Activated CD4-positive, alpha-beta T cell treated with anti-CD3 and anti-CD28 coated beads, Interleukin-10, Interleukin-2, amounts not matched to agents 100 ng/mL and 50 ng/mL, durations not matched to agents 16 hours and 8 hours (primary cell): ENCODE results near the gene GRID1.

Experiments used
- DNase-seq: peaks from one replicate; pipeline ENCODE4 v3.0.0-alpha.2; 2020

GRID1 gene

DNA sequence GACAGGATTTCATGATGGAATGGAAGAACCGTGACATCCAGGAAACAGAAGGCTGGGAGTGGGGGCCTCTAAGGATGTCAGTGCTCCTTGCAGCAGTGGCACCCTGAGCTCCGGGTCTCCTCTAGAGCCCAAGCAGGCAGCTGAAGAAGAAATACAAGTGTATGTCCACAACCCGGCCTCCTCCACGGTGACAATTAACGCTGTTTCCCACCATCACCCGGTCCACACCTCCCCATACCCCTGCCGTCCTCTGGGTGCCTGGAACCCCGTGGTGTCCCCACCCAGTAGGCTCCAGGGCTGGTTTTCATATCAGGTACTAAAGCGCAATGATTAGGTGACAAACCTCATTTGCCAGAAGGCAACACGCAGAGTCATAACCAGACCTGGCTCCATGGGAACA lies 30.3 kb downstream of the GRID1 start:
- DNase-seq, result no peak

DNA sequence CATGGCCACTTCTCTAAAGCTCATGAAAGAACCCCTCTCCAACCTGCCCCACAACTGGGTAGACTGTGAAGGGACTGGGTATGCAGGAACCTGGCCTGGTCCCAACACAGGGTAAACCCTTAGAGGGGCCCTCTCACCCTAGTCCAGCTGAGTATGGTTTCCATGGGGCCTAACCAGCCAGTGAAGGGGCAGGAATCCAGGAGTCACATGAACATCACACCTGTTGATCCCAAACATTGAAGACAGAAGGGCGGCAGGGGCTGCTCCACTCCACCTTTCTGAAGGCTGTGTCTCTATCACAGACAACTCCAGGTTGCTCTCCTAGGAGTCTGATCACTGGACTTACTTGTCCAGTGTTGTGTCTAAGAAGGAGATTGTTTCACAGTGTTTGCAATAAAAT lies 30.8 kb downstream of the GRID1 start:
- DNase-seq, result no peak

DNA sequence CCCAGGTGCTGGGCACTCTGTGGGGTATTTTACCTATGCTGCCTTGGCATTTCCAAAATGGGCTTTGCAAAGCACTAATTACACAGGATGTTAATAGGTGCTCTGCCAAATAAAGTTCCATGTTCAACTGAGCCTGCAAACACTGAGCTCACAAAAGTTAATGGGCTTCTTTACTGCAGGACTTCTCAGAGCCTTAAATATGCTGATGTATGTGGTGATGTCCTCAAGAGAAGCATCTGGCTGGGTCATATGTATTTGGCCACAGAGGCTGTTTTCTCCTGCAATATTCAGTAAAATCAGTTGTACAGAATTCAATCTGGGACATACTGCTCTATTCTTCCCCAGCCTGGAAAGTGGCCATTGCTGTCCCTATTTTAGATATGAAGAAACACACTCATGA lies 31.3 kb downstream of the GRID1 start:
- no peak for DNase-seq

DNA sequence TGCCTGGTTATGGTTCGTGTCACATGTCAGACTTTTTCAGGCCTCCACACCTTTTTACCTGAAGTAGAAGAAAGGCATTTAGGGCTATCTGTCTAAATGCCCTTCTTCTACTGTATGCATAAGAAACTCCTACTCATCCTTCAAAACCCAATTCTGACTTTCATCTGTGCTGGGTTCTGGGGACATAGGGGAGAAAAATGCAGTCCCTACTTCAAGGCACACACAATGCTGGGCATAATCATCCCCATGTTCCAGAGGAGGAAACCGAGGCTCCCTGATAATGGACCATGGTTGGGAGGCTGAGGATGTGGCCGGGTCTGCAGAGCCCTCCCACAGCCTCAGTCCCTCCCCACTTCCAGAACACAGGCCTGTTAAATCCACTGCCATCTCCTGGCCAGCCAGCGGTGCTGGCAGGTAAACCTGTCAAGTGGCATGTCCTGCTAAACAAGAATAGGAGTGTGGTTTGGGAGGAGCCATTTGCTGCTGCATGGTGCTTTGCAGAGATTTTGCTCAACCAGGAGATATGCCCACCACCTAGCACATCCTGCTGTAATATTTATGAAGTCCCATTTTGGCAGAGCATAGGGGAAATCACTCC lies 32.0 kb downstream of the GRID1 start:
- DNase-seq, result no peak

DNA sequence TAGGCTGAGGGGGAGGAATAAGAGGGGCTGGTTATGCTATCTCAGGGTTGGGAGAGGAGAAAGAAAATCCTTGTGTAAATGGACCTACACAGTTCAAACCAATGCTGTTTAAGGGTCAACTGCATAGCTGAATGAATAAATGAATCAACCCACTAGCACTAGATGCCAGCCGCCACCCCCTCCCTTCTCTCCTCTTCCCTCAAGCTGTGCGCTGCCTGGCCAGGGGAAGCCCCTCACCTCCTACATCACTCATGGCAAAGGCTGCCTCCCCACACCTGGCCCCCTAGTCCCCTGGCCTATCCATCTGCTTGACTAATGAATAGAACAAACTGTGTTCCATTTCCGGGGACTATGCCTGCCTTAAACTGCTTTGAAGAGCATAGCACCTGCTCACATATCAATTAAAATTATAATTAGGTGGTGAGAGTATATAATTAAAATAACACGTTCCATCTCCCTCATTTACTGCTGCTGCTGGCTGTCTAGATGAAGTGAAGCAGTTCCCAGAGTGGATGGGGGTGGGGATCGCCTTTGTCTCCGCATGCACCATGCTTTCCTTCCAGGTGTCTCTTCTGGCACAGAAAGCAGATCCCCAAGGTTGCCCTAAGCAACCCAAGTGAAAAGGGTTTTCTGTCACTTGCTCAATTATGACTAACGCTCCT lies 32.6 kb downstream of the GRID1 start:
- DNase-seq, result no peak

DNA sequence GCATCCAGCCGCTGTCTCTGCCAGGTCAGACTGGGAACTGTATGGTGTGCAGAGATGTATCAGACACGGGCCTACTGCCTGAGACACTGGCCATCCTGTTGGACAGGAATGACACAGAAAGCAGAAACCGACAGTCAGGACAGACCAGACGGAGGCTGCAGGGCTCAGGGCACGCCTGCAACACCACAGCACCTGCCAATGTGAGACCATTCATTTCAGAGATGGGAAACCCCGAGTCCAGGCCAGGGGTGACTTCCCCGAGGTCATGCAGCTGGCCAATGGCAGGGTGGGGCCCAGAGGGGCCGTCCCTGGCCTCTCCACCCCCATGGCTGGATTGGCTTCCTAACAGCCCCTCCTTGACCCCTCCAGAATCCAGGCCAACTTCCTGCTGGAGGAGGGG lies 34.7 kb downstream of the GRID1 start:
- DNase-seq, result no peak

DNA sequence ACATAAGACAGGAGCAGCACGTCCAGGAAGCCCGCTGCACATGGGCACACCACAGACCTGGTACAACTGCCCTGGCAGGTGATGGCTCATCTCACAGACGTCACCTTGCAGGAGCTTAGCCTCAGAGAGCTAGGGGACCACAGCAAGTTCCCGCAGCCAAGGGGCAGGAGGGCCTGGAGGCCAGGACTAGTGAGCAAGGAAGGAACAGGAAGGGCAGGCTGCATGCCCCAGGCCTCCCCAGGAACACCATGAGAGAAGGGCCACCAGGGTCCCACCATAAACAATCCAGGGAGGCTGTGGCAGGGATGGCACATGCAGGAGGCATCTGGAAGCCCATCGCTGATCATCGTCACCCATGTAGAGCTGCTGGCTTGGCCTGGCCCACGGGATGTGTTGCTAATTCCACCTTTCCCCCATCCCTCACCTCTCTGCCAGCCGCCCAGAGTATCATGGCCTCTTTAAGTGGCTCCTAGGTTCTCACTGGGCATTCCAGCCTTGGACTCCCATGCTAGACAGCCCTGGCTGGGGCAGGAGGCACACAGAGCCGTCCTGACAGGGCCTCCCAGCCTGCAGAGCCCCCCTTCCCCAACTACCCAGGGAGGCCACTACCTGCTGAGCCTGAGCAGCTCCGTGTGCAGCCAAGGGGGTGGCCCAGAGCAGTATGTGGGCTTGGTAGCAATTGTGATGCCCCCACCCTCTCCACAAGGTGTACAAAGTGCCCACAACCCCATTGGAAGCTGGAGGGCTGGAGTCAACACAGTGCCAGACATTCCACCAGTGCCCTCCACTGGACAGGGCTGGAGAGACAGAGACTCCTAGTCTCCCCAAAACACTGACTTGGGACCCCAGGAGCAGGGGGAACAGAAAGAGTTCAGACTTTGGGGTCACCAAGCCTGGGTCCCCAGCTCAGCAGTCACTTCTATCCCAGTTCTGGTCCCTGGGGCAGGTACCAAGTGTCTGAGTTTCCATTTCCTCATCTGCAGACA lies 35.5 kb downstream of the GRID1 start:
- DNase-seq, result no peak

DNA sequence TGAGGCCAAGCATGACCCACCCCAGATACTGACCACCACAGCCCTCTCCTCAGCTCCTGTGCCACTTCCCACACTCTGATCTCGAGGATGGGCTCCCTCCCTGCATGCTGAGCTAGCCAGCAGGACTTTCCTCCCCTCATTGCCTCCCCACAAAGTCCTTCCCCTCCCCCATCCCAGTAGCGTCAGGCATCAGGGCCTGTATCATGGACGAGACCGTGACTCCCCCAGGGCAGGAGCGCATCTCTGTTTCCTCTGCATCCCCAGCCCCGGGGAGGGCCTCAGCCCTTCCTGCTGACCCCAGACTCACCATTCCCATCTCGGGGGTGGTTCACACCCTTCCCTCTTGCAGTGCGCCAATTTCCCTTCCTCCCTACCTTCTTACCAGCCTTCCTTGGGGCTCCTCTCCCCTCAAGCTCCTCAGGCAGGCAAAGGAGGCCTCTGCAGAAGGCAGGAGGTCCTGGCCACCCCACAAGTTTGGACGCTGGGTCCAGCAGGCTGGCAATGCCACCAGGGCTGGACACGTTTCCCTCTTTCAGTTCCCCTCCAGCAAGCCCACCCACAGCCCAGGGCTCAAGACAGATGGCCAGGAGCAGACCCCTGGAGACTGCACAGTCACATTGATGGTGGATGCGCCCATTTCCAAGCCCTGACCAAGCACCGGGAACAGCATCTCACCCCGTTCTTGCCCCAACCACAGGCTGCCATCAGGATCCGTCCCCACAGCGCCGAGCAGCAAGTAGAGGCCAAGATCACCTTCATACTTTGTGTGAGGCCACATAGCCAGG lies 36.5 kb downstream of the GRID1 start:
- no peak for DNase-seq

DNA sequence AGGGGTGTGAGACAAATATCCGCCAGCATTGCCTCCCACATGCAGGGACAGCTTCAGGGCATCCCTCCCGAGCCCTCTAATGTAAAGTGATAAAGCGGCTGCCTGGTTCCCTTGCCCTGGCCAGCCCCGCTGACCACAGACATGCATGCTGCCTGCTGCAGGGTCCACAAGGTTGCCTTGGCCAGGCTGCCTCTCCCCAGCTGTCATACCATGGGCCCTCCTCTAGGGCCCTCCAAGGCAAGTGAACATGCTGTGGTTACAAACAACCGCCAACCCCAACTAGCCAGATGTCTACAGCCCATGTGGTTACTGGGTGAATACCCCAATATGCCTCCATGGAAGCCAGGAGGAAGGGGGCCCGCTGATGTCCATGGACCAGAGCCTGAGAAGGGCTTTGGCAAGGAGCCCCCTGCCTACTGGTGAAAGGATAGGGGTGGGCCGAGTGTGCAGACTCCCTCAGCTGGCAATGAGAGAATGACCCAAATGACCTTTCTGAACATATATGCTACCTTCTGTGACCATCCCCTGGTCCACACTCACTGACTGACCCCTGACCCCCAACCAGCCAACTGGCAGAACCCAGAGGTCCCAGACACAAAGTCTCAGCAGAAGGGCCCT lies 37.4 kb downstream of the GRID1 start:
- DNase-seq, result no peak

DNA sequence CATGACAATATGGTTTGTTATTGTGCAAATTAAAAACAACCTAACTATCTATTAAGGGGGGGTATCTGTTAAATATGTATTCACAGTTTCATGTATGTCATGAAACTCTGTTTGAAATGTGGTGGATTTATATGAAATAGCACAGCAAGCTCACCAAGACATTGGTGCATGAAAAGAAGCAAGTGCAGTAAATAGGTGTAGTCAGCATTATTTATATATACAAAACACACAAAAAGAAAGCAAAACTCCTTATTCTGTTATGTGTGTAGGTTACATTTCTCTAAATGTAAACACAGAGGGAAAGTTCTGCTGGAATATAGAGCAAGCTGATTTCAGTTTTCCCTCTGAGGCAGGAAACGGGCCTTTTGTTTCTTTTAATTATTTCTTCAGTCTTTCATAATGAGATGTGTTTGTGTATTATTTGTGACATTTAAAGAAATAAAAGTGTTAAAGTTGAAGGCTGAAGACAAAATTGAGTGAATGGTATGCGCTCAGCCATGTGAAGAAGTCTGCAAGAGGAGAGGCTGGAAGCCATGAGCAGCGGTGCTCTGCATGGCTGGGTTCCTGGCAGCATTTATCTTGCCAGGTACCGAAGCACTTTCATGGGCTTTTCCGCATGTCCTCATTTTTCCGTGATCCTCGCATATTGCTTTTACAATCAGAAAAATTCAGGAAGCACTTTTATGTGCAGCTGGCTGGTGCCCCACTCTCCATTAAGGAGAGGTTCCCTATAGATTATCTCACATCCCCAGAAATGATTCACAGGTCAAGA lies 38.5 kb downstream of the GRID1 start:
- DNase-seq, result no peak

DNA sequence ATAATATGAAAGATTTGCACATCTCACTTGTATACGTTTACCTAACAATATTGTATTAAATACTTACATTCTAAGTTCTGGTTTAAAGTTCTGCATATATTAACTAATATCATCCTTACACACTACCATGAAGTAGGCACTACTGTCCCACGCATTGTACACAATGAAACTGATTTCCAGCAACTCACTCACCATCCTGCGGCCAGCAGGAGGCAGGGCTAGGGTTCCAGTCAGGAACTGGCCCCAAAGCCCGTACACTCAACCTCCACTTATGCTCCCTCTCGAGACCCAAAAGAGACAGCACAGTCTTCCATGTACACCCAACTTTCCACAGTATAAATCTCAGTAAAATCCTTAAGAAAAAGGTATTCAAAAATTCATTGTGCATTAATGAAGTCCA lies 41.4 kb downstream of the GRID1 start:
- no peak for DNase-seq

DNA sequence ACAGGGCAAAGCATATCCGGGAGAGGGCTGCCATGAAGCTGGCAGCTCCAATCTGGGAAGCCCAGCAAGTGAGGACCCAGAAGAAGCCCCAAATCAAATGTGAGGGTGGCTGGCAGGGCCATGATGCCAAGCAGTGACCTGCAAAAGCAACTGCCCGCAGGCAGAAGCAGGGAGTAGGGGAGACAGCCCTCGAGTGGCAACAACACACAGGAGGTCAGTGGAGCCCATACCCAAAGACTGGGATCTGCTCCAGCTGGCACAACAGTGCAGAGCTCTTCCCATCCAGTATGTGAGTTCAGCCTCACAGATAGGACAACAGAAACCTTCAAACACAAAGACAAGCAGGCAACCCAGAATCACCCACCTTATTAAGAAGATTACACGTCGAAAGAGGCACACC lies 45.0 kb downstream of the GRID1 start:
- DNase-seq, result no peak

DNA sequence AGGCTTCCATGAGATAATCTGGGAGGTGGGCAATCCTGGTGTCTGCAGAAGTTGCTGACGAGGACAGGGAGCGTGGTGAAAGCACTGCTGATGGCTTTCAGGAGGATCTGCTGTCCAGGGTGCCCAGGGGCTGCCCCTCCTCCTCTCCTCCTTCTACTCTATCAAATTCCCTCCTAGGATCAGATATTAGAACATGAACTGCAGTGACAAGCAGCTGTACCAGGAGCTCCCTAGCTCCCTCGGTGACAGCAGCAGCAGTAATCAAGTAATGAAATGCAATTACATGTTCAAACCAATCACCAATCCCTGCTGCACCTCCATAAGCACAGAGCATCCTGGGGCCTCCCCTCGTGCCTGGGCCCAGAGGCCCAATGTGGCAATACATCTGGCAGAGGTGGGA lies 46.9 kb downstream of the GRID1 start:
- DNase-seq, result no peak

DNA sequence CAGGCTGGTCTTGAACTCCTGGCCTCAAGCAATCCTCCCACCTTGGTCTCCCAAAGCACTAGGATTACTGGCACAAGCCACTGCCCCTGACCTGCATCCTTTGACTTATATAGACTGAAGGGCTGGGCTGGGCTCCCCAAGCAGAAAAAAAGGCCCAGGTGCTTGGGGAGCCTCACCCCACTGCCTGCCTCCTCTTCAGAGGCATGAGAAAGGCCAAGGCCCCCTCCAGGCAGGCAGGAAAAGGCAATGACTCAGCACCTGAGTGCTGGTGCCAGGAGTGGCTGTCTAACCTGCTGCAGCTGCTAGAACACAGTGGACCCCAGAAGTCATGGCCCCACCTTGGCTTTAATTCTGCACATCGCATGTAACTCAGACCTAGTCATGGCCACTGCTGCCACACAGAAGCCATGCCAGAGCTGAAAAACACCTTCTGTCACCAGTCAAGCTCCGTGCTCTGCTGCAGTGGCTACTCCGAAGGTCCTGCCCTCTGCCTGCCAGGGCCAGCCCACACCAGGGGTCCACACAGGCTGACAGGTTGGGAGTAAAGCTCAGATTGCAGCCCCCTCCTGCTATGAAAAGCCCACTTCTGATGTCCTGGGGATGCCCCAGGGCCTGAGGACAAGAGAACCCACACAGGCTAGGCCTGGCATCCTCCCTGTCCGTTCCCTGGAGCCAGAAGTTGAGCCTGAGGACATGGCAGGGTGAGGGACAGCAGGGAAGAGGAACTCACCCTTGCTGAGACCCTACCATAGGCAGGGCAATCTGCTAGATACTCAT lies 48.5 kb downstream of the GRID1 start:
- no peak for DNase-seq

DNA sequence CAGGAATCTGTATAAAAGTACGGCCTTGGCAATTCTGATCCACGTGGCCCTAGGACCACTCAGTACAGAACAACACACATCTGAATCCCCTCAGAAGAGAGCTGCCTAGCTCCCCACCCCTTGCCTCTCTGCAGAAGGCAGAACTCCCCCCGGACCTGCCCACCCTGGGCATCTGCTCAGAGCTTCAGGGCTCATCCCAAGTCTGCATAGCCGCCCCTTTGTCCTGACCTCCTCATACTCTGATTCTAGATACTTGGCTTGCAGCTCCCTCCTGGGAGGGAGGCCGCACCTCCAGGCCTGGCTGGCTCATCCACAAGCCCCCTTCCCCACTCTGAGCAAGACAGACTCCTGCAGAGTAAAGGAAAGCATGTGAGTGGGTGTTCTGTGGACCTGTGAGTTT lies 49.6 kb downstream of the GRID1 start:
- no peak for DNase-seq

DNA sequence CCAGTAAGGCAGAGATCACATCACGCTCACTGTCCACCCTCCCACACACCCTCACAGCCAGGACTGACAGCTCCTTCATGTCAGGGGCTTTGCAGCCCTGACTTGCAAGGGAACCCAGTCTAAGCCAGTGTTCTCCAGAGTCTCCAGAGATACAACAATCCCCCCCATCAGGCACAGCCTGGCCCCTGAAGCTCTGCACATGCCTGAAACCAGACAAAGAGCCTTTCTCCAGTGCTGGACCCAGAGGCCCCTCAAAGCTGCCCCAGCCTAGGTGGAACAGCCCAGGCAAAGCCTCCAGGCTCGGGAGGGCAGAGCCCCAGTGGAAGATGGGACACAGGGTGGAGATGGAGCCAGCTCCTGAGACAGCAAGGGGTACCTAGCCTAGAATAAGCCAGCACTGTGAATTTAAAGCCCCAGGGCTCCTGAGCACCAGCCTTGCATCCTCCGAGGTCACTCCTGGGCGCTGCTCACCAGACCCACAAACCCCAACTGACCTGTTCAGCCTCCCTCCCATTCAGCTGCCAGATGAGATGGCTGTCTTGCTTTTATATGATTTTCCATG lies 50.2 kb downstream of the GRID1 start:
- DNase-seq, result no peak

DNA sequence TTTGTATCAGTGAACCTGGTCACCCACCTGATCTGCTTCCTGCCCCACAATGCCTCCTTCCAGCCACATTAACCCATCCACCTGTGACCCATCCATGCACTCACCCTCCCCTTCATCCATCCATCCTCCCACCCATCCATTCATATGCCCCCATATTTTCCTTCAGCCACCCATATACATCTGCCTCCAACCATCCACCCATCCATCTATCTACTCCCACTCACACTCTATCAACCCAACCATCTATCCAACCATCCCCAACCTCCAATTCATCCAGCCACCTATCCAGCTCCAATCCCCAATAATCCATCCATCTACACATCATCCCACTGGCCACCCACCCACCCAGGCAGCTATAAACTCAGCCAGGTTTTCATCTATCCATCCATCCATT lies 51.0 kb downstream of the GRID1 start:
- DNase-seq, result no peak

DNA sequence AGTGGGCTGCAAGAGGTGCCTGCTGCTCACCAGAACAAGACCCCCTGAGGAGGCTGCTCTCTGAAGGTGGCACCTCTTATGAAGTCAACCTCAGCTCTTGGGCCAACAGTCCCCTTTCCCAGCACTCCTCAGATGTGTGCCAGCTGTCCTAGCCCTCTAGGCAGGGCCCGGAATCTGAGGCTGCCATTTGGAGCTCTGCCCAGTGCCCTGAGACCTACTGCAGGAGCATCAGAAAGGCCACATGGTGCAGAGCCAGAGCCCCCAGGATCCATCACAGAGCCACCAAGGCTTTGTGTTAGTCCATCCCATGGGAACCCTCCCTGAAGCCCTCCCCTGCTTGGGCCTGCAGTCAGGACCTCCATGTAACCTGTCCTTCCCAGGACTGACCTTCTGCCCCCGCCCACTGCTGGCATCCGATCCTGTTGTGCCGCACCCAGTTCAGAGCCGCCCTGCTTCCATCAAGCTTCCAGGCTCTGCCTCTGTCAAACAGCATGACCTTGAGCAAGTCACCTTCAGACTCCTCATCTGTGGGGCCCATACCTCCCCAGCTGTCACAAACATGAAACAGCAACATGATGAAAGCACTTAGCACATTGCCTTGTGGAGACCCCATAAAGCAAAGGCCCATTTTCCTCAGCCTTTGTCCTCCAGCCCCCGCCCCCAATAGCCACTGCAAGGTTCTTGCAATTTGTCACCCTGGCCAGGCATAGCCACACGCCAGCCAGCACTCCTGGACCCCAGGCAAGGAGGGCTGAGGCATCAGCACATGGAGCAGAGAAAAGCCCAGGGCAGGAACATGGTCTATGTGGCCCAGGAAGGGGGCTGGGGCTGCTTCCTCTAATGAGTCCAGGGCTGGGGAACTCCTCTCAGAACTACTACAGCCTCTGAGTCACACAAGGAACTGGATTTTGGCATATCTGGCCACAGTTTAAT lies 51.7 kb downstream of the GRID1 start:
- no peak for DNase-seq

DNA sequence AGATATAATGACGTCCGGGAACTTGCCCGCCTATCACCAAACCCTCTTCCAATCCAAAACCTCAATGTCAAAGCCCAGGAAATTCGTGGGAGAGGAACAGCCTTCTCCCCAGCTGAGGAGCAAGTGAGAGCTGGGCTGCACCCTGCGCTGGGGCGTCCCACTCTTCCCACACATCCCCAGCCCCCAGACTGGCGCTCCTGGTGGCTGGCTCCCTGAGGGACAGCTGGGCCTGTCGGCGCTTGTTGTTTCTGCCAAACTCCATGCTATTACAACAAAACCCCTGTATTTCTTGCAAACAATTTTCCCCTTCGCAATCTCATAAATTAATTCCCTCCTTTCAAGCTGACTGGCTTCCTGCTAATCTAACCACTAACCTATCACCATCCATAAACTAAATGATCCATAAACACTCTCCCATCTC lies 53.0 kb downstream of the GRID1 start:
- no peak for DNase-seq
